HG02885 (cell line): ENCODE results near the gene RASGRF2.
A peak's percentile ranks its signal among the peaks of the same experiment; 100 is the strongest.

Experiments
- ATAC-seq: cut with Tn5 transposase; IDR thresholded peaks from one replicate; pipeline ENCODE4 v1.9.1; 2021; ENCODE audit warnings: mild to moderate bottlenecking; ENCODE audit not compliant: unreplicated experiment, poor library complexity

Gene RASGRF2

DNA sequence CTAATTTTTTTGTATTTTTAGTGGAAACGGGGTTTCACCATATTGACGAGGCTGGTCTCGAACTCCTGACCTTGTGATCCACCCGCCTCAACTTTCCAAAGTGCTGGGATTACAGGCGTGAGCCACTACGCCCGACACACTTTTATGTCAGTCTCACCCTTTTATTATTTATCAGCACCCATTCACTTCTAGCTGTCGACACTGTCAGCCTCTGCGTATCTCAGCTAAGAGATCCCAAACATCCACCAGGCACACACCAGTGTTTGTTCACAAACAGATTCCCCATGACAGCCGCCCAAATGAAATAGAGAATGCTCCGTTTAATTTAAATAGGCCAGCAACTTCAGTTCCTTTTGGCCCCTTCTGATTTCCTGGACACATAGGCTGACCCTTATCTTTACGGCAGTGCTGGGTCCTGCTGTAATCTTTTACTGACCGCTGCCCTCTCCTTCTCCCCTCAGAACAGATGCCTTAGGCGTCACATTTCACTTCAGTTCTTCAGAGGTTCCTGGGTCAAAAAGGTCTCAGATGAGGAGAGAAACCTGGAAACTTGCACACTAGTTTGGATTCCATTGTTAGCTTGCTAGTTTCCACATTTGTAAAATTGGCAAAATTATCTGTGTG is 229.8 kb downstream of the RASGRF2 start:
- ATAC-seq: no peak

DNA sequence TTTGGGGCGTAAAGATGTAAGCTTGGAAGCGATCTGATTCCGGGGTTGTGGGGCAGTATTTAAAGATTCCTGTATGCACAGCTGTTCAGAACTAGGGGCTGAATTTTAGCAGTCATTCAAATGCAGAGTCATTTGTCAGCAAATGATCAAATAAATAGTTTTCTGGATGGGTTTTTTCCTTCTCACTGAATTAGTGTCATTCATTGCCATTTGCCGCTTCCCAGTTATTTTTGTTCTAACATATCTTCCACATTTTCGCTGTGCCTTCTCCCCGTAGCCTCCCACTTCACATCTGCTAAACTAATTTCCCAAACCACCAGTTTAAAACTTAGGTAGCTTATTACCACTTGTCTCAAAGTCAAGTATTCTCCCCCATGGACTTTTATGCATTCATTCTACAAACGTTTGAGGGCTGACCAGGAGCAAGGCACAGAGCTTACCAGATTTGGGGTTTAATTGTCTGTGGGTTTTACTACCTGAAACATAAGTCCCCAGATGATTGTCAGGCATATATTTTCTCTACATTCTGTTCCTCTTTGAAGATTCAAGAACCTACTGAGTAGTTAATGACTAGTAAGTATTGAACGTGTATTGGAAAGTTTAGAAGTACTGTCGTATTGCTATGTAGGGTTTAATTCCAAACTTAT is 231.7 kb downstream of the RASGRF2 start:
- no peak for ATAC-seq

DNA sequence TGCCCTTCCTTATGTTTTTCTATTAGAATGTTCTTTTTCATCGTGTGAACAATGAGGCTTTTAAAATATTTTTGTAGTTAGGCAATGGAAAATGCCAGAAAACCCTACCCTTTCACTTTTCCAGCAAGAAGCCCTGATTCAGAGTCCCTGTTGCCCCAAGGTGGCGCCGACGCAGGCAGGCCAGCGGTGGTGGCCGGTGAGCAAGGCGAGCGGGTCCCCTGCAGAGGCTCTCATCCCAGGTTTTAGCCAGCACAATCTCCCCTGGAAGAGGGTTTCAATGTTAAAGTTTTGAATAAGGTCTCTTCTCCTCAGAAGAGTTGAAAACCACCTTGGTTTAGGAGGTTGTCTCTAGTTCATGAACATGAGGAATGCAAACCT is 232.2 kb downstream of the RASGRF2 start:
- no peak for ATAC-seq

DNA sequence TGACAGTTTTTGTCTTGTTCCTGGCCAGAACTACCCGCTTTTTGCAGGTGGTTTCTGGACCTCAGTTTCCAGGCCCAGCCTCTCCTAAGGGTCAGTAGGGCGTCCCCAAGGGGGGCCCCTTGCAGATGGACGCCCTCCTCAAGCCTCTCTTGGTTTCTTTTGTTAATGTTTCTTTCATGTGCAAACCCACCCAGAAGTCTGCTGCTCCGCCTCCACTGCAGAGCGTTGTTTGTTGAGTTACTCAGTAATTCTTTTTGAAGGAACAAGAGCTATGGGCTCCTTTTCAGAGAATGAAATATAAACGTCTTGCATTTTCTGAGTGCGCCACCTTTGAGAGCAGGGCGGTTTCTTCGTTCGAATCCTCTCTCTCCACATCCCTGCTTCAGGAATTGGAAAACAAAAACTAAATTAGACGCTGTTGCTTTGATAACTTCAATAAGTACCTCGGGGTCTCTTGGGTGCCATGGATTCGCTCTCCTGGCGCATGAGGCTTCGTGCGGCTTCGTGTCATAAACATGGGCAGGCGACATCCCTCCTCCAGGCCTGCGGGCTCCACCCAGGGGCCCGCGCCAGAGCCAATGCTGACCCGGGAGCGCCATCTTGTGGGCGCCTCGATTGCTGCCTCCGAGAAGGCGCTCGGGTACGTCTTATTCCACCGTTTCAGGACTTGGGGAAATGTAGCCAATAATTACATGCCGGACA is 234.6 kb downstream of the RASGRF2 start:
- ATAC-seq: peak; percentile 96

DNA sequence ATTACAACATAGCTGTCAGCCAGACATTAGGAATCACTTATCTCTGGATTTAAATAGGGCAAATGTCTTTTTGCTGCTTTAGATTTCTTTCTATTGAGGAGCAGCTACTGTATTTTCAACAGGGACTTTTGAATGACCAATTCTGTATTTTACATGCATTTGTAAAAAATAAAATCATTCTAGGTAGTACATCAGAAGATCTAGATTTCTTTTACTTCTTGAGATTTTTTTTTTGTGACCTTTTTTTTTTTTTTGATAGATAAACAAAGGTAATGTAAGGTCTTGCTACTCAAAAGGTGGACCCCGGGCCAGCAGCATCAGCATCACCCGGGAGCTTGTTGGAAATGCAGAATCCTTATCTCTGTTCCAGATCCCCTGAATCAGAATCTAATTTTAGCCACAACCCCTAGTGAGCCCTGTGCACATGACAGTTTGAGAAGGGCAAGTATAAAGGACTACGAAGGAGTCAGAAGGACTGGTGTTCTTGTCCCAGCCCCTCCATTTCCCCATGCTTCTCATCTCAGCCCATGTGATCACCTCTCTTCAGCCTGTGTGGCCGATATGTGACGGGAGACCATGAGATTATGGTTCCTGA is 235.3 kb downstream of the RASGRF2 start:
- no peak for ATAC-seq

DNA sequence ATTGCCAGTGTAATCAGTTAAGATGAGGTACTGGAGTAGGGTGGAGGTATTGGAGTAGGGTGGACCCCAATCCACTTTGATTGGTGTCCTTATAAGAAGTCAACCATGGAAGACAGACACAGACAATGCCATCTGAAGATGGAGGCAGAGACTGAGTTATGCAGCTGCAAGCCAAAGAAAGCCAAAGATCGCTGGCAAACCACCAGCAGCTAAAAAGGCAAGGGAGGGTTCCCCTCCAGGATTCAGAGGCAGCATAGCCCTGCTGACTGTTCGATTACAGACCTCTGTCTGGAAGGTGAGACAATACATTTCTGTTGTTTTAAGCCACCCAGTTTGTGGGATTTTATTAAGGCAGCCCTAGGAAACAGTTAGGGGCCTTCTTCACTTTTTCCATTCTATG is 242.5 kb downstream of the RASGRF2 start:
- ATAC-seq: no peak

DNA sequence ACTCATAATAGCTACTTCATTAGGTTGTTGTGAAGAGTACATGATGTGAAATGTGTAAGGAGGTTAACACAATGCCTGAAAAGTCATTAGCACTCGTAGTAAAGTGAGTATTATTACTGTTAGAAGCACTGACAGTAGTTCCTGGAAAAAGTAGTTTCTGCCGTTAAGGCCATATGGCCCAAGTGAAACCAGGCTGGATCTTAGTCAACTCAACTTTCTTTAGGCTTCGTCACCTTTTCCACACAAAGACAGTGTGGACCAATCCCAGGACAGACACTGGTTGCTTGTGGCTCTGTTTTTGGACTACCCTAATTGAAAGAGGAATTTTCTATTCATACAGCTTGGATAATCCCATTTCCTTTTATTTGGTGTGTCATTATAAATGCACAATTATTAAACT is 243.6 kb downstream of the RASGRF2 start:
- no peak for ATAC-seq

DNA sequence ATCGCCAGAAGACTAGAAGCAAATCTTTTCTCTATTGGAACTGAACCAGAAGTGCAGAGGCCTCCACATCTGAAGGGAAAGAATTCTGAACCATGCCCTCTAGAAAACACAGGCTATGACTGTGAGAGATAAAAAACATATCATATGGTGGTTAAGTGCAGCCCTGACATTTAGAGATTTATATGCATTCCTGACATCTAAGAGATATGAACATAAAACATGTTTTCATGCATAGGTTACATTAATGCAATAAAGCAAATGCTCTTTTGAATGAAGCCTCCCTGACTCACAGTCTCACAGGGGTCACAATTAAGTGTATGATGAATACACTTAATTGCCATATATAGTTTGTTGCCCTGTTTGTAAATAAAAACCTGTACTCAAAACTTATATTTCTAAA is 244.0 kb downstream of the RASGRF2 start:
- no peak for ATAC-seq

DNA sequence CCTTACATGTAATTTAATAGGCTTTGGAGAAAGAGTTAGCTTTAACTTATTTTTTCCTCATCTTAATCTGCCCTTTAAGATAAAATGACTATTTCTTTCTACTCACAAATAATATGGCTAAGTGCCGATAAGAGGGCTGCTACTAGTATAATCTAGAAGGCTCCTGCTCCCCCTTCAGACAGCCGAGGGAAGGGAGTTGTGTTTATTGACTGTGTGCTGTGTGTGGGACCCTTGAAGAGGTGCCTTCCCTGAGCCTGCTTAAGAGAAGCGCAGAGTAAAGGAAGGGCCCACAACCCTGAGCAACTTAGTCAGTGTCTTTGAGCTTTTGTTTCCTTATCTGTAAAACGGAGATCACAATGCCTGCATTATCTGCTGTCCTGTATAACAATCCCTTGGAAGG is 244.9 kb downstream of the RASGRF2 start:
- ATAC-seq: no peak

DNA sequence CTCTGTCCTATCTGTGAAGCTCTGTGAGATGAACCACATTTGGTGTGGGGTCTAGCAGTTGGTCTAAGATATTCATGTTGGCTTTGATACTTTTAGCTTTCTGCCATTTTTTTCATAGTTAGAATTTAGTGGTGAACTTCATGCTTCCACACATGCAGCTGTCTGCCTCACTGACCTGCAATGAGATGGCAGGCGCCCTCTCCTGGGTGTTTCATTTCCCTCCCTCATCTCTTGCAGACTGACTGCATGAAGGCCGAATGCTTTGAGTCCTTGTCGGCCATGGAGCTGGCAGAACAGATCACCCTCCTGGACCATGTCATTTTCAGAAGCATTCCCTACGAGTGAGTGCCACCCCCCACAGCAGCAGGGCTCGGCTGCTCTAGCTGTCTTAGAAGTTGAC is 246.8 kb downstream of the RASGRF2 start:
- no peak for ATAC-seq

DNA sequence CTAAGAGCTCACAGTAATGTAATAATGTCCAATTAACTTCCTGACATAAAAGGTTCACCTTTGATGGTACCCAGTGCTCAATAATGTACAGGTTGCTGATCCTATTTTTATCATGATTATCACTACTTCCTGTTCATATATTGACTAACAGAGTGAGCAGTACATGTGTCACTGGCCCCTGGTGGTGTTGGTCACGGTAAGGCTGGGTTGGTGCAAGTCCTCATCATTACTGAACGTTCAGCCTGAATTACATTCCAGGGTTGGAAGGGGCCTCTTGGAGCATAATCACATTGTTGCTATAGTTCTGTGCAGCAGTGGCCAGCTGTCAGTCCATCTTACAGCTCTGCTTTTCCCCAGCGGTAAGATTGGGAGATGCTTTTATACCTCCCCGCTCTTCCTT is 248.7 kb downstream of the RASGRF2 start:
- ATAC-seq: no peak

DNA sequence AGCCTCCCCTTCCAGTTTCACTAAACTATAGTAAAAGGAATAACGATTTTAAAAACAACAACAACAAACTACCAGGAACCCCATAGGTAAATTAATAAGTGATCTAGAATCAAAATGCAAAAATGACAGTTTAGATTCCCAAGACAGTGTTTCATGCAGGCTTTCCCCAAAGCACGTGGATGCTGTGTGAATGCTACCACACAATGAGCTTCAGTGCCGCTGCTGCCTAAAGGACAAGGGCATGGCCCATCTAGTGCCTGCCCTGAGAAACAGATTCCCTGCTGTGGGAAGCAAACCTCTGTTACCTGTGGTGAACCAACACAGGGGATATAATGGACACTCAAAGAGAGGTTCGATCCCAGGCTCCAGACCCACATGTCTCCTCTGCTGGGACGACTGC is 249.2 kb downstream of the RASGRF2 start:
- no peak for ATAC-seq

DNA sequence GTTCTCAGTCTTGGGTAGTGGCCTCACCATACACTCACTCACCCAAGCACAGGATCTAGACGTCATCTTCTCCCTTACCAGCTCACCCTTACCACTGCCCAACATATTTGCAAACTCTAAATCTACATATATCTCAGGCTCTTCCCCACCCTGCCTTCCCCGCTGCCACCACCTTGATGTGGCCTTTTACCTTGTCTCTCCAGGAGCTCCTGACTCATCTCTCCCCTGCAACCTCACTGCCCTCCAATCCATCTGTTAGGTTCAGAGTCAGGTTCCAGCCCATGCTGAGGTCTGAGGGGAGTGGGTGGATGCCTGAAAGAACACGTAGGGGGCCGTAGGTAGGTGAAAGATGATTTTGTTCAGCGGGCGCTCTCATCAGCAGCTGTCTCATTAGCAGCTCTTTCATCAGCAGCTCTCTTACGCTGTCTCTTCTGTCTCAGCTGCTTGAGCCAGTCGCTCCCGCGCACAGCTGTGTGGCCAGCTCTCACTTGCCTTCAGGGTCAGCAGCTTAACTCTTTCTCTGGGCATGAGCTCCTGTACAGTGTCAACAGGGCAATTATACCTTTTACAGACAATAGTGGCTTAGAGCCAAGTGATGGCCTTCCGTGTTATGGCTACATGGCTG is 249.8 kb downstream of the RASGRF2 start:
- ATAC-seq: no peak

DNA sequence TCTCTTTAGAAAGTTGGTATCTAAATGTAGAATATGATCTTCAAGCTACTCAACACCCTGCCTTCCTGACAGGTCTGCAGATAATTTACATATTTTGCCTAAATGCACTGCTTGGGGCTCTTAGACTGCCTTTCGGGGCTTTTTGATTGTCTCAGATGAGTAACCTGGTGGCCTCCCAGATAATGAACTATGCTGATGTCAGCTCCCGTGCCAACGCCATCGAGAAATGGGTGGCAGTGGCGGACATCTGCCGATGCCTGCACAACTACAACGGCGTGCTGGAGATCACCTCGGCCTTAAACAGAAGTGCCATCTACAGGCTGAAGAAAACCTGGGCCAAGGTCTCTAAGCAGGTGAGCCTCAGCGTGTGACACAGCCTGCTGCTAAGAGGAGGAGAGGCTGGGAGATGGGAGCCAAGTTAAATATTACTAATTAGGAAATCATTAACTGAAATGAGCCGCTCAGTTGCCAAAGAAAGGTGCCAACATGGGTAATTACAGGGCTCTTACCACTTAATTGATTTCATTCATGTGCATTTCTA is 252.1 kb downstream of the RASGRF2 start:
- ATAC-seq: peak; percentile 71

DNA sequence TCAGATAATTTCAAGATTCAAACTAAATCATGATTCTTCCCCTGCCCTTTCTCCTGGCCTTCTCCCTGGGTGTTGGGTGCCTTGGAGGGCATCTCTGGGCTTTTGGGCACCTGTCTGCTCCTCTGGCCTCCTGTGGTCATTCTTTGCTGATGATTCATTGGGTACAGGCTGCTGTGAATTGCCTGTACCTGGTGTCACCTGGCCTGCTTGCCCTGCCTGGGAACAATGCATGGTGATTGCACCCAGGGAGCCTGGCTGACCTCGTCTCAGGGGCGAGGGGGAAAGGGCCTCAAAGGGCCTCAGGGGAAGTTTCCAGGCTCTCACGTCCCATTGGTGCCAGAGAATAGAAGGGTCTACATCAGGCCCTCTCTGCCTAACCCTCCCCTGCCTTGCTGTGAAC is 252.9 kb downstream of the RASGRF2 start:
- no peak for ATAC-seq

DNA sequence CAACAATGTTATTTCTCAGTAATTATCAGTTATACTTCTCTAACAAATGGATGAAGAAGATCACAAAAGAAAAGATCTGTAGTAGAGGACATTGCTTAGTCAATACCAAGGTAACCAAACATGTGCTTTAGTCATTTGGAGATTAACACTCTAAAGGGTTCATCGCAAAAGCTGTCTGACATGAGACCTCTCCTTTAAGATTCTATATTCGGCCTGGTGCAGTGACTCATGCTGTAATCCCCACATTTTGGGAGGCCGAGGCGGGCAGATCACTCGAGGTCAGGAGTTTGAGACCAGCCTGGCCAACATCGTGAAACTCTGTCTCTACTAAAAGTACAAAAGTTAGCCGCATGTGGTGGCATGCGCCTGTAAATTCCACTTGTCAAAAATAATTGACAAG is 254.7 kb downstream of the RASGRF2 start:
- no peak for ATAC-seq

DNA sequence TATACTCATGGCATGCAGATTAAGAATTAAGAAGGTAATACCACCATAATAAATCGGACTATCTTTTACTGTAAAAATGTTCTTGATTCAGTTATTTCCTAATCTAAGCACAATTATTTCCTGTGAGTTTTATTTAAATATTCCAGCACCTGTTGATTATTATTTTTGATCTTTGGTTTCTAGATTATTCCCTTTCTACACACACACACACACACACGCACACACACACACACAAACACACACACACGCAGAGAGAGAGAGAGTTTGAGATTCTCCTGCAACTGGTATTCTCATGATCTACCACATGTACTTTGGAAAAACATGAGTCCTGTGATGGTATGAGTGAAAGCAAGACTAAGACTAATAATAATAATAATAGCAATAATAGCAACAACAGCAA is 256.0 kb downstream of the RASGRF2 start:
- ATAC-seq: no peak

DNA sequence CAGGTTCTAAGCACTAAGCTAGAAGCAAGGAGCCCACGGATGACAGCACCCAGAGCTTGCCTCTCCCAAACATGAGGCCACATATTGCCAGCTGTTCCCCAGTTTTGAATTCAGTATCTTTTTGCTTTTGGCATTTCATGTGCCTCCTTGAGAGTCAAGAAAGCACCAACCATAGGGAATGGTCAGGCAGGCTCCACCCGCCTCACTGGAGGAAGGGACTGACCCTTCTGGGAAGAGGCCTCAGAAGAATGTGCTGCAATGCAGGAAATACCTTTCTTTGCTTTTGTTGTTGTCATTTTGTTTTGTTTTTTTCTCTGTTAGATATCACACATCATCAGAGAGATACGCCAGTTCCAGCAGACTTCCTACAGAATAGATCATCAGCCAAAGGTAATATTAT is 259.2 kb downstream of the RASGRF2 start:
- ATAC-seq: no peak

DNA sequence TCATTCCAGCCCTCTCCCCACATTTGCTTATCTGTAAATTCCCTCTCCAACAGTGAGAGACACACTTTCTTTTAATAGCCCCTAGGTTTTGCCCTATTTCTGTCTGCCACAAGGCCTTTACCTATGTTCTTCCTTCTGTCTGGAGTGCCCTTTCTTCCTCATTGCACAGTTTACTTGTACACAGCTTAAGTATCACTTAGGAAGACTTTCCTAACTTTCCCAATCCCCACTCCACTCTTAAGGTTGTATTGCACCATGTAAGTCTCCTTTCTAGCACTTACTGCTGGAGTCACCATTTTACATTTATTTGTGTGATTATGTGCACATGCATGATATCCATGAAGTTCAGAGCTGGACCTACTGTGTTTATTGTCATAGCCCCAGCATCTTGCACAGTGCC is 262.1 kb downstream of the RASGRF2 start:
- no peak for ATAC-seq

DNA sequence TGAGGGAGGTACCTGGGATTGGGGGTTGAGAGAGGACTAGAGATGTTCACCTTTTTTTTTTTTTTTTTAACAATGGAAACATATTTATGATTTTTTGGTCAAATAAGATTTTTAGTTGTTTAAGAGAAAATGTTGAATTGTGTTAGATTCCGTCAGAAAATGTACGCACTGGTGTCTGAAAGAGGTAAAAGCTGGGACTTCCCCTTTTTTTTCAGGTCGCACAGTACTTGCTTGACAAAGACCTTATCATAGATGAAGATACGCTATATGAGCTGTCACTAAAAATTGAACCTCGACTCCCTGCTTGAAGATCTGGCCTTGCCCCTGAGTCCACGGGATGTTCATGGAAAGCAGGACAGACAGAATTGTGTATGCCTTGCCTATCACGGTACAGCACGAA is 265.3 kb downstream of the RASGRF2 start:
- ATAC-seq: no peak

DNA sequence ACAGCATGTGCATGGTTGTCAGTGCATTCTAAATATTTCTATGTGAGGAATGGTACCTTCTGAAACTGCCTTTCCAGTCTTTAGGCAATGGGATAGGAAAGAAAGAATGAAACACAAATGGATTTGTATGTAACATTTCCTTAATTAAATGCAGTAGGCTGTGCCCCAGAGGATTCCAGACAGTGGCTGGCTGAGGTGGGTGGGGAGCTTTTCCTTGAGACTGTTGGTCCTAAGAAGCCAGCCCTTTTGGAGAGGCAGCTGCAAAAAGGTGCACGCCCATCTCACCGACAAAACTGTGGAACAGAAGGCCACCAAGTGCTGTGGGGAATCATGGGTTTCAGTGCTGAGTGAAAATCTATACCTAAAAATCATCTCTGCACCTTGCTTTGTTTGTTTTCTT is 266.1 kb downstream of the RASGRF2 start:
- ATAC-seq: no peak
